Activated CD4-positive, alpha-beta T cell treated with anti-CD3 and anti-CD28 coated beads for 4 hours (primary cell): ENCODE results near the gene STOX2.

ENCODE experiments used
- DNase-seq, 2 donors: peaks; one replicate each; pipeline ENCODE4 v3.0.0-alpha.2; 2020

STOX2 gene

GRCh38 chr4:183987987-183988392 is 82.9 kb downstream of the STOX2 start:
- no peak for DNase-seq

GRCh38 chr4:183988874-183989273 is 83.8 kb downstream of the STOX2 start:
- no peak for DNase-seq

GRCh38 chr4:183989461-183989860 is 84.4 kb downstream of the STOX2 start:
- no peak for DNase-seq

GRCh38 chr4:183989931-183990330 is 84.8 kb downstream of the STOX2 start:
- DNase-seq = no peak

GRCh38 chr4:183993676-183994075 is 88.6 kb downstream of the STOX2 start:
- DNase-seq = no peak

GRCh38 chr4:183995570-183995969 is 90.5 kb downstream of the STOX2 start:
- DNase-seq = no peak

- no peak for DNase-seq
Measured at GRCh38 chr4:183996868-183997267, 91.8 kb downstream of the STOX2 start.

GRCh38 chr4:183999435-183999834 is 94.3 kb downstream of the STOX2 start:
- no peak for DNase-seq

- no peak for DNase-seq
Measured at GRCh38 chr4:184000457-184001396, 95.6 kb downstream of the STOX2 start.

GRCh38 chr4:184003433-184003832 is 98.3 kb downstream of the STOX2 start:
- no peak for DNase-seq

GRCh38 chr4:184007891-184008290 is 102.8 kb downstream of the STOX2 start:
- no peak for DNase-seq

GRCh38 chr4:184010696-184011095 is 105.6 kb downstream of the STOX2 start:
- no peak for DNase-seq

- DNase-seq = no peak
Measured at GRCh38 chr4:184011826-184012380, 106.8 kb downstream of the STOX2 start.

- DNase-seq = no peak
Measured at GRCh38 chr4:184012937-184013336, 107.8 kb downstream of the STOX2 start.

GRCh38 chr4:184014301-184014700 is 109.2 kb downstream of the STOX2 start:
- no peak for DNase-seq

GRCh38 chr4:184016759-184017668 is 111.9 kb downstream of the STOX2 start:
- DNase-seq = no peak

GRCh38 chr4:184019076-184019475 is 114.0 kb downstream of the STOX2 start:
- no peak for DNase-seq

- DNase-seq = no peak
Measured at GRCh38 chr4:184019667-184020623, 114.8 kb downstream of the STOX2 start.

- no peak for DNase-seq
Measured at GRCh38 chr4:184021389-184021788, 116.3 kb downstream of the STOX2 start.

GRCh38 chr4:184022679-184023383 is 117.7 kb downstream of the STOX2 start:
- no peak for DNase-seq

GRCh38 chr4:184024637-184025036 is 119.5 kb downstream of the STOX2 start:
- no peak for DNase-seq
